HG03060 (cell line): ENCODE data around the gene RFX6.

Experiments used
- ATAC-seq: cut with Tn5 transposase; IDR thresholded peaks from one replicate; pipeline ENCODE4 v1.9.1; 2021; ENCODE audit warnings: low read depth, moderate number of reproducible peaks; ENCODE audit not compliant: unreplicated experiment

The RFX6 gene

GRCh38 chr6:116894669-116895068, 17.6 kb downstream of the RFX6 start:
- no peak for ATAC-seq

GRCh38 chr6:116895935-116896334, 18.9 kb downstream of the RFX6 start:
- ATAC-seq = no peak

GRCh38 chr6:116902634-116903033, 25.6 kb downstream of the RFX6 start:
- ATAC-seq = no peak

- ATAC-seq = no peak
Measured at GRCh38 chr6:116922853-116923548, 46.0 kb downstream of the RFX6 start.

- no peak for ATAC-seq
Measured at GRCh38 chr6:116924245-116924644, 47.2 kb downstream of the RFX6 start.

- ATAC-seq = no peak
Measured at GRCh38 chr6:116925088-116925794, 48.2 kb downstream of the RFX6 start.

- ATAC-seq = no peak
Measured at GRCh38 chr6:116928677-116929076, 51.6 kb downstream of the RFX6 start.

GRCh38 chr6:116929825-116930224, 52.8 kb downstream of the RFX6 start:
- ATAC-seq = no peak

GRCh38 chr6:116931456-116931855, 54.4 kb downstream of the RFX6 start:
- ATAC-seq = no peak

GRCh38 chr6:116932496-116932895, 55.5 kb downstream of the RFX6 start:
- no peak for ATAC-seq

- no peak for ATAC-seq
Measured at GRCh38 chr6:116933485-116933884, 56.4 kb downstream of the RFX6 start.

GRCh38 chr6:116938305-116938704, 61.3 kb downstream of the RFX6 start:
- ATAC-seq = no peak

GRCh38 chr6:116941727-116942126, 64.7 kb downstream of the RFX6 start:
- no peak for ATAC-seq

GRCh38 chr6:116945809-116946208, 68.8 kb downstream of the RFX6 start:
- ATAC-seq = no peak

- ATAC-seq = no peak
Measured at GRCh38 chr6:116948533-116949304, 71.7 kb downstream of the RFX6 start.

- ATAC-seq = no peak
Measured at GRCh38 chr6:116949964-116950363, 72.9 kb downstream of the RFX6 start.

- ATAC-seq = no peak
Measured at GRCh38 chr6:116954335-116954734, 77.3 kb downstream of the RFX6 start.

- ATAC-seq = no peak
Measured at GRCh38 chr6:116954938-116955337, 77.9 kb downstream of the RFX6 start.

GRCh38 chr6:116955773-116956172, 78.7 kb downstream of the RFX6 start:
- ATAC-seq = no peak

GRCh38 chr6:116963972-116964371, 86.9 kb downstream of the RFX6 start:
- no peak for ATAC-seq
